Activated T-cell treated with anti-CD3 and anti-CD28 coated beads, Interleukin-2, amount 50 U/mL, for 48 hours (primary cell): ENCODE results near the gene ADPRM.
A peak's percentile ranks its signal among the peaks of the same experiment; 100 is the strongest.

Experiments used
- DNase-seq, 2 experiments: peaks; one replicate each; pipeline ENCODE4 v3.0.0-alpha.2; 2020

ADPRM gene

GRCh38 chr17:10743316-10744009 is 46.1 kb downstream of the ADPRM start:
- DNase-seq: no peak

- no peak for DNase-seq
Observed at GRCh38 chr17:10744501-10745000, 47.2 kb downstream of the ADPRM start.

- no peak for DNase-seq
Observed at GRCh38 chr17:10745231-10745630, 47.8 kb downstream of the ADPRM start.

- DNase-seq: no peak
Observed at GRCh38 chr17:10748531-10749181, 51.3 kb downstream of the ADPRM start.

- DNase-seq: no peak
Observed at GRCh38 chr17:10750210-10750609, 52.8 kb downstream of the ADPRM start.

- no peak for DNase-seq
Observed at GRCh38 chr17:10751563-10751962, 54.2 kb downstream of the ADPRM start.

- DNase-seq: no peak
Observed at GRCh38 chr17:10752696-10753095, 55.3 kb downstream of the ADPRM start.

- DNase-seq: peak; percentile 33 to 38
Observed at GRCh38 chr17:10754109-10754508, 56.7 kb downstream of the ADPRM start.

- no peak for DNase-seq
Observed at GRCh38 chr17:10754861-10755591, 57.6 kb downstream of the ADPRM start.

GRCh38 chr17:10755592-10756127 is 58.3 kb downstream of the ADPRM start:
- no peak for DNase-seq

- DNase-seq: no peak
Observed at GRCh38 chr17:10756185-10756584, 58.8 kb downstream of the ADPRM start.

- no peak for DNase-seq
Observed at GRCh38 chr17:10756619-10757018, 59.2 kb downstream of the ADPRM start.

GRCh38 chr17:10757067-10757466 is 59.7 kb downstream of the ADPRM start:
- DNase-seq: no peak

GRCh38 chr17:10757647-10758046 is 60.3 kb downstream of the ADPRM start:
- no peak for DNase-seq

- DNase-seq: no peak
Observed at GRCh38 chr17:10758062-10758461, 60.7 kb downstream of the ADPRM start.
